Body of pancreas (tissue), 4 donors: ENCODE data around the gene LMTK2. TPM values are rescaled to one million over a fixed set of nuclear protein-coding genes. Genes with fewer than 3 reads are reported as not detected.
A peak's percentile ranks its signal among the peaks of the same experiment; 100 is the strongest.
"Not testable (repeated sequence)": the region's sequence is repeated elsewhere in the genome, so short reads cannot be mapped to it uniquely, and the experiment has no call there.

Source experiments
- ATAC-seq: fragments of 150-250 bp; one replicate; pipeline ENCODE4 v1.9.1; 2016
- DNase-seq, 4 donors: peaks; one replicate each; pipeline ENCODE4 v3.0.0-alpha.2; 2019
- H3K27ac ChIP-seq, 4 donors: fragments of 200-600 bp; sonication (generic); 1 replicate in 3 of 4; 2 replicates in 1 of 4; pipeline versions ENCODE4 v1.5.1 to v1.6.1; 2016 to 2019; ENCODE audit warnings: mild to moderate bottlenecking in 1 of 4, mixed read lengths in 1 of 4, moderate library complexity in 1 of 4
- H3K27me3 ChIP-seq, 2 donors: fragments of 200-600 bp; sonication (generic); one replicate each; pipeline ENCODE4 v1.6.0; 2016; ENCODE audit warnings: mild to moderate bottlenecking in 1 of 2
- H3K36me3 ChIP-seq, 2 donors: fragments of 200-600 bp; sonication (generic); replicated peaks in 1 of 2; 2 replicates each; pipeline ENCODE4 v1.5.1; 2016; ENCODE audit warnings: low read depth in 2 of 2; ENCODE audit not compliant: insufficient read depth in 1 of 2
- H3K4me1 ChIP-seq: fragments of 200-600 bp; sonication (generic); one replicate; pipeline ENCODE4 v1.6.0; 2016
- H3K4me3 ChIP-seq, 2 donors: fragments of 200-600 bp; sonication (generic); 1 replicate in 1 of 2; 2 replicates in 1 of 2; pipeline ENCODE4 v1.5.1; 2016 to 2019
- H3K9me3 ChIP-seq, 3 donors: fragments of 200-600 bp; sonication (generic); 1 replicate in 2 of 3; 2 replicates in 1 of 3; pipeline ENCODE4 v1.5.1; 2016
- CTCF ChIP-seq, 7 experiments: fragments of 450-650 bp in 4 of 7; fragments of 200-600 bp in 3 of 7; sonication (generic) in 3 of 7; IDR thresholded peaks; one replicate each; pipeline ENCODE4 v1.5.1; 2016 to 2019; ENCODE audit warnings: antibody characterized with exemption in 7 of 7
- POLR2A ChIP-seq, 3 donors: fragments of 450-650 bp; IDR thresholded peaks; one replicate each; pipeline ENCODE4 v1.6.1; 2016; ENCODE audit warnings: antibody characterized with exemption in 3 of 3, mild to moderate bottlenecking in 2 of 3
- WGBS, 2 donors: methylation state at CpG; one replicate each; pipeline ENCODE4 v1.1.5; 2017; 5-methylcytosine and 5-hydroxymethylcytosine counted together
- intact Hi-C: fragments of 100-400 bp; cut with DNase I; formaldehyde crosslinking; loops from one replicate; pipeline ENCODE4 v1.15.1; 2023
- total RNA-seq, 2 donors: library from RNA; depleted of rRNA; stranded (reverse); fragments of >200 nt; gene quantifications; one replicate each; pipeline ENCODE4 v1.1.0, GENCODE V29; 2016

LMTK2 gene
- total RNA-seq, 2 donors from 2014 or later, result 19.7 to 23.1 TPM

- peaks cover 0 to 5% of the 10 kb centered on the region in 2 donors for H3K36me3 ChIP-seq
- ATAC-seq, result no peak
Measured at GRCh38 chr7:98217623-98218582, 111.2 kb downstream of the LMTK2 start.

GRCh38 chr7:98219382-98219781, 112.7 kb downstream of the LMTK2 start:
- H3K36me3 ChIP-seq, H3K27ac ChIP-seq, intact Hi-C loops, DNase-seq, H3K4me3 ChIP-seq, H3K27me3 ChIP-seq, H3K9me3 ChIP-seq, ATAC-seq: not testable (repeated sequence)
- 95 to 97% methylated on average over 6 of the region's 6 CpGs for WGBS, 2 donors
- H3K4me1 ChIP-seq, result peaks cover 44% of the 10 kb centered on the region

More at GRCh38 chr7:98217623-98218582, 111.2 kb downstream of the LMTK2 start:
- Histone ChIP-seq H3K27ac (peak overlapping the region; percentile 65 to 98 (median 96)), H3K27me3 (no peaks in the 10 kb centered on the region), H3K4me1 (peaks cover 53% of the 10 kb centered on the region), H3K9me3 (no peaks in the 10 kb centered on the region), H3K4me3 (no peak overlapping the region)
- peak; percentile 58 to 71 (median 64) for DNase-seq
- intact Hi-C loops, result no loop called here
- 16 to 24% methylated on average over 10 to 41 of the region's 41 CpGs for WGBS, 2 donors
- TF ChIP-seq POLR2A (IDR thresholded peaks at IDR 0.05) (no peak), CTCF (IDR thresholded peaks at IDR 0.05) (no peak)

GRCh38 chr7:98221611-98222532, 115.2 kb downstream of the LMTK2 start:
- intact Hi-C loops, result no loop called here
- Histone ChIP-seq H3K27ac (no peak overlapping the region), H3K27me3 (no peaks in the 10 kb centered on the region), H3K9me3 (no peaks in the 10 kb centered on the region), H3K4me1 (peaks cover 21% of the 10 kb centered on the region), H3K36me3 (peaks cover 0 to 5% of the 10 kb centered on the region in 2 donors), H3K4me3 (no peak overlapping the region)
- ATAC-seq (no peak), DNase-seq (peak in 1 of 4 donors; percentile 12)
- TF ChIP-seq CTCF (IDR thresholded peaks at IDR 0.05), result no peak
- TF ChIP-seq POLR2A (IDR thresholded peaks at IDR 0.05), result no peak
- WGBS, 2 donors, result 95 to 96% methylated on average over 14 to 33 of the region's 34 CpGs

GRCh38 chr7:98222533-98223195, 116.0 kb downstream of the LMTK2 start:
- peak in 1 of 4 donors; percentile 11 for DNase-seq
- peaks cover 18% of the 10 kb centered on the region for H3K4me1 ChIP-seq
- WGBS, 2 donors, result 95 to 100% methylated on average over 1 to 26 of the region's 30 CpGs
- H3K36me3 ChIP-seq, result peaks cover 0 to 5% of the 10 kb centered on the region in 2 donors
- intact Hi-C loops, result no loop called here
- no peaks in the 10 kb centered on the region for H3K9me3 ChIP-seq
- no peak overlapping the region for H3K4me3 ChIP-seq
- no peaks in the 10 kb centered on the region for H3K27me3 ChIP-seq
- no peak for TF ChIP-seq POLR2A (IDR thresholded peaks at IDR 0.05)
- TF ChIP-seq CTCF (IDR thresholded peaks at IDR 0.05), result no peak
- ATAC-seq, result no peak
- H3K27ac ChIP-seq, result no peak overlapping the region
